Gastroesophageal sphincter (tissue), 4 donors: ENCODE results near the gene SWAP70. TPM values are rescaled to one million over a fixed set of nuclear protein-coding genes. Genes with fewer than 3 reads are reported as not detected.
"Not testable (repeated sequence)": the region's sequence is repeated elsewhere in the genome, so short reads cannot be mapped to it uniquely, and the experiment has no call there.

Experiments
- ATAC-seq: fragments of 150-250 bp; one replicate; pipeline ENCODE4 v1.9.1; 2016; ENCODE audit warnings: mild to moderate bottlenecking, moderate library complexity
- H3K27ac ChIP-seq, 4 donors: fragments of 200-600 bp; sonication (generic) in 3 of 4; 1 replicate in 3 of 4; 2 replicates in 1 of 4; pipeline ENCODE4 v1.5.1; 2016 to 2019
- H3K27me3 ChIP-seq: fragments of 200-600 bp; sonication (generic); one replicate; pipeline ENCODE4 v1.5.1; 2019
- H3K36me3 ChIP-seq, 2 donors: fragments of 200-600 bp; sonication (generic); one replicate each; pipeline ENCODE4 v1.5.1; 2019; ENCODE audit warnings: control low read depth in 1 of 2
- H3K4me1 ChIP-seq, 3 donors: fragments of 200-600 bp; sonication (generic); 1 replicate in 2 of 3; 2 replicates in 1 of 3; pipeline ENCODE4 v1.5.1; 2016 to 2019; ENCODE audit warnings: control low read depth in 2 of 3
- H3K4me3 ChIP-seq, 2 donors: fragments of 200-600 bp; sonication (generic); one replicate each; pipeline ENCODE4 v1.5.1; 2019; ENCODE audit warnings: mild to moderate bottlenecking in 1 of 2, moderate library complexity in 1 of 2
- H3K9me3 ChIP-seq, 3 donors: fragments of 200-600 bp; sonication (generic); one replicate each; pipeline ENCODE4 v1.5.1; 2017 to 2019; ENCODE audit warnings: control low read depth in 2 of 3
- EP300 ChIP-seq: sonication (generic); formaldehyde crosslinking; IDR thresholded peaks from one replicate; pipeline ENCODE4 v1.6.1; 2017; ENCODE audit warnings: antibody characterized with exemption, mild to moderate bottlenecking
- POLR2A ChIP-seq, 2 donors: fragments of 450-650 bp; IDR thresholded peaks; one replicate each; pipeline ENCODE4 v1.6.1; 2017; ENCODE audit warnings: antibody characterized with exemption in 2 of 2, mild to moderate bottlenecking in 2 of 2, moderate library complexity in 1 of 2
- POLR2AphosphoS5 ChIP-seq: sonication (generic); formaldehyde crosslinking; IDR thresholded peaks from one replicate; pipeline ENCODE4 v1.6.1; 2017; ENCODE audit warnings: antibody characterized with exemption
- WGBS, 2 donors: methylation state at CpG; one replicate each; pipeline ENCODE4 v1.1.5; 2018; ENCODE audit warnings: low coverage in 1 of 2; 5-methylcytosine and 5-hydroxymethylcytosine counted together
- total RNA-seq, 4 donors: library from RNA; depleted of rRNA; stranded (reverse); fragments of >200 nt; gene quantifications; one replicate each; pipeline ENCODE4 v1.1.0, GENCODE V29; 2016
- TF ChIP-seq, protein P1 (sequence below), 4 experiments: fragments of 200-600 bp in 2 of 4; fragments of 450-650 bp in 2 of 4; sonication (generic) in 1 of 4; IDR thresholded peaks; one replicate each; pipeline ENCODE4 v1.5.1; 2017 to 2019; ENCODE audit warnings: antibody characterized with exemption in 4 of 4, mild to moderate bottlenecking in 2 of 4, moderate library complexity in 2 of 4

The SWAP70 gene
- total RNA-seq, 4 donors from 2014 or later, result 32.2 to 65.9 (median 45.0) TPM

DNA sequence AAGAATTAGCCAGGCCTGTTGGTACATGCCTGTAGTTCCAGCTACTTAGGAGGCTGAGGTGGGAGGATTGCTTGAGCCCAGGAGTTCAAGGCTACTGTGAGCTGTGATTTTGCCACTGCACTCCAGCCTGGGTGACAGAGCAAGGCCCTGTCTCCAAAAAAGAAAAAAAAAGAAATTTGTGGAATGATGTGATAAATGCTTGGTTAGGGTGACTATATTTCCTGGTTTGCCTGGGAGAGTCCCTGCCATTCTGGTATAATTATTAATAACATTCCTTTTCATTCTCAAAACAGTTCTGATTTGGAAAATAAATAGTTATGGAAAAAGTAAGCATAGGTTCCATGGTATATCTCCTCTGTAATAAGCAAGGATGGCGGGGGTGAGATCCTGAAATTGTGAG, 74.8 kb downstream of the SWAP70 start:
- Histone ChIP-seq H3K9me3 (no peaks in the 10 kb centered on the region), H3K4me3 (no peak overlapping the region), H3K27ac (peak overlapping the region in 1 of 4 donors; percentile 6), H3K36me3 (peaks cover 6 to 84% of the 10 kb centered on the region in 2 donors), H3K27me3 (no peaks in the 10 kb centered on the region), H3K4me1 (peaks cover 0 to 6% (median 0%) of the 10 kb centered on the region in 3 donors)
- no peak for ATAC-seq
- TF ChIP-seq EP300 (no peak), POLR2AphosphoS5 (no peak), POLR2A (IDR thresholded peaks at IDR 0.05) (no peak)
- TF ChIP-seq, protein P1, sequence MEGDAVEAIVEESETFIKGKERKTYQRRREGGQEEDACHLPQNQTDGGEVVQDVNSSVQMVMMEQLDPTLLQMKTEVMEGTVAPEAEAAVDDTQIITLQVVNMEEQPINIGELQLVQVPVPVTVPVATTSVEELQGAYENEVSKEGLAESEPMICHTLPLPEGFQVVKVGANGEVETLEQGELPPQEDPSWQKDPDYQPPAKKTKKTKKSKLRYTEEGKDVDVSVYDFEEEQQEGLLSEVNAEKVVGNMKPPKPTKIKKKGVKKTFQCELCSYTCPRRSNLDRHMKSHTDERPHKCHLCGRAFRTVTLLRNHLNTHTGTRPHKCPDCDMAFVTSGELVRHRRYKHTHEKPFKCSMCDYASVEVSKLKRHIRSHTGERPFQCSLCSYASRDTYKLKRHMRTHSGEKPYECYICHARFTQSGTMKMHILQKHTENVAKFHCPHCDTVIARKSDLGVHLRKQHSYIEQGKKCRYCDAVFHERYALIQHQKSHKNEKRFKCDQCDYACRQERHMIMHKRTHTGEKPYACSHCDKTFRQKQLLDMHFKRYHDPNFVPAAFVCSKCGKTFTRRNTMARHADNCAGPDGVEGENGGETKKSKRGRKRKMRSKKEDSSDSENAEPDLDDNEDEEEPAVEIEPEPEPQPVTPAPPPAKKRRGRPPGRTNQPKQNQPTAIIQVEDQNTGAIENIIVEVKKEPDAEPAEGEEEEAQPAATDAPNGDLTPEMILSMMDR (IDR thresholded peaks at IDR 0.05), result no peak
- 100% methylated on average over 1 of the region's 1 CpG for WGBS, 2 donors

DNA sequence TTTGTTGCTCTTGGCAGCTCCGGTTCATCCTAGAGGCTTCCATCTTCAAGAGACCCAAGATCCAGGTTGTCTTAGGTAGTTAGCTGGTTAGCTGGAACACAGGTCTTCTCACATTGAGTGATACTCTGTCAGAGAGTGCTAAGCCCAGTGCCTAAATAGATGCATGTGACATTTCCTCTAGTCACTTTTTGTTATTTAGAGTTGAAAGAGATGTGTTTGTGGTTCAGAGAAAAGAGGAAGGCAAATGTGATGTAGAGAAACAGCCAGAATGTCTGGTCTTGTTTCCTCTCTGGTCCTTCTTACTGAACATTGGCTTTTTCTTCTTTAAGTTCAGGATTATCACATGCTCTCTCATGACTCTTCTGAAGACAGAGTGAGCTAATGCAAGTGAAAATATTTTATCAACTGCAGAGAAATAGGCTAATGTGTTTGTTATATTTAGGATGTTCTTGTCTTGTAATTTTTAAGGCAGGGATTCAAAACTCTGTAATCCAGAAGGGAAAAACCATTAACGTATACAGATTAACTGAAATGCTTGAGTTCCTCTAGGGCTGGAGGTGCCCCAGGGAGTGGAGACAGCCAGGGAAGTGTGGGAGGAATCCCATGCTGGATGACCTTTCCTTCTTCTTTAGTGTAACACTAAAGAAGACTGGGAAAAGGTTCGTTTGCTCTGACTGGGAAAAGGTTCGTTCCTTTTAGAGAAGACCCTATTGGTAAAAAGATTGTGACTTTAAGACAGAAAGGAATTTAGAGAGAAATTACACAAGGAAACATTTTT, 75.4 kb downstream of the SWAP70 start:
- Histone ChIP-seq H3K4me3 (no peak overlapping the region), H3K27me3 (no peaks in the 10 kb centered on the region), H3K27ac (peak overlapping the region in 1 of 4 donors; percentile 24), H3K36me3 (peaks cover 6 to 83% of the 10 kb centered on the region in 2 donors), H3K4me1 (peaks cover 0 to 6% (median 0%) of the 10 kb centered on the region in 3 donors), H3K9me3 (no peaks in the 10 kb centered on the region)
- no peak for ATAC-seq
- WGBS, 2 donors, result 57 to 64% methylated on average over 2 to 4 of the region's 4 CpGs
- TF ChIP-seq POLR2A (IDR thresholded peaks at IDR 0.05), result no peak
- no peak for TF ChIP-seq EP300

DNA sequence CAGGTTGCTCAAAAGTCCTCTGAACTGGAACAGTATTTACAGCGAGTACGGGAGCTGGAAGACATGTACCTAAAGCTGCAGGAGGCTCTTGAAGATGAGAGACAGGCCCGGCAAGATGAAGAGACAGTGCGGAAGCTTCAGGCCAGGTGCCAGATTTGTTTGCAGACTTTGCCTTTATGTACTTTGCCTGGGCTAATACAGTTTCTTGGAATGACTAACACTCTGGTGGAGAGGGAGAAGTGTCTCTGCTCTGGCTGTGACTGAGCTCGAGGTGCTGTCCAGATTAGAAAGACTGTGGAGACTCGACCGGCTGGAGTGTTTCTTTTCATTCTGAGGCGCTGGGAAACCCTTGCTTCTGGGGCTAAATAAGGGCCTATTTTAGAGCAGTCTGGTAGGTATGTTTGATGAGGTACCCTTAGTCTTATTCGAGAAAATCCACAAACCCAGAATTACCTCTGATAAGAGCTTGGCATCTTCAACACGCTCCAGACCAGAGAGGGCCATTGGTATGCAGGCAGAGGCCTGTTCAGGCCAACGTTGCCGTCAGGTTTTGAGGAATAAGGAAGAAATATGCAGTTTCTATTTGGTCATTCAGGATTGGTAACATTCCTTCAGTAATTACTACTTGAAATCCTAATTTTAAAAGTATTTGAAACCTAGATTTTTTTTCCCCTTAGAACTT, 76.5 kb downstream of the SWAP70 start:
- ATAC-seq, result no peak
- no peaks in the 10 kb centered on the region for H3K27me3 ChIP-seq
- H3K27ac ChIP-seq, result no peak overlapping the region
- H3K36me3 ChIP-seq, result peaks cover 6 to 77% of the 10 kb centered on the region in 2 donors
- TF ChIP-seq EP300, result no peak
- TF ChIP-seq, protein P1 (IDR thresholded peaks at IDR 0.05), result no peak
- TF ChIP-seq POLR2AphosphoS5, result no peak
- TF ChIP-seq POLR2A (IDR thresholded peaks at IDR 0.05), result no peak
- H3K4me1 ChIP-seq, result peaks cover 0 to 13% (median 0%) of the 10 kb centered on the region in 3 donors
- H3K4me3 ChIP-seq, result no peak overlapping the region
- H3K9me3 ChIP-seq, result no peaks in the 10 kb centered on the region
- 87 to 94% methylated on average over 9 to 12 of the region's 12 CpGs for WGBS, 2 donors

DNA sequence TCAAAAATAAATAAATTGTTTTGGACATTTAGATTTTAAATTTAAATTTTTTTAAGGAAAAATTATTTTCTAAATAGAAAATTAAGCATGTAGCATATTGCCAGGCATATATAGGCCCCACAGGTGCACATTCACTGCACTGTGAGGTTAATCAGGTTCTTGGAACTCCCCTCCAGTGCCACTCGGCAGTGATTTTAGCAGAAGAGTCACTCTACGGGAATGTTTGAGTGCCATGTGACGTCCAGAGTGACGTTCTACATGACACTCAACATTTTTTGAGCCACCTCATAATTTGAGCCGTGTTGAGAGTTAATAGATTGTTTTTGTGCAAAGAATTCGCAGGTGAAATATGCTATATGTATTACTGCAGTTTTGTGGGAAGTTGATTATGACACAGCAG, 77.4 kb downstream of the SWAP70 start:
- WGBS, 2 donors, result 88% methylated on average over 6 of the region's 6 CpGs
- H3K27me3 ChIP-seq, result no peaks in the 10 kb centered on the region
- peaks cover 6 to 77% of the 10 kb centered on the region in 2 donors for H3K36me3 ChIP-seq
- no peak overlapping the region for H3K27ac ChIP-seq
- H3K4me1 ChIP-seq, result peaks cover 0 to 19% (median 0%) of the 10 kb centered on the region in 3 donors
- H3K4me3 ChIP-seq, result no peak overlapping the region
- no peak for ATAC-seq
- no peaks in the 10 kb centered on the region for H3K9me3 ChIP-seq
- TF ChIP-seq, protein P1 (IDR thresholded peaks at IDR 0.05), result no peak
- TF ChIP-seq POLR2A (IDR thresholded peaks at IDR 0.05) (no peak), POLR2AphosphoS5 (no peak), EP300 (no peak)

DNA sequence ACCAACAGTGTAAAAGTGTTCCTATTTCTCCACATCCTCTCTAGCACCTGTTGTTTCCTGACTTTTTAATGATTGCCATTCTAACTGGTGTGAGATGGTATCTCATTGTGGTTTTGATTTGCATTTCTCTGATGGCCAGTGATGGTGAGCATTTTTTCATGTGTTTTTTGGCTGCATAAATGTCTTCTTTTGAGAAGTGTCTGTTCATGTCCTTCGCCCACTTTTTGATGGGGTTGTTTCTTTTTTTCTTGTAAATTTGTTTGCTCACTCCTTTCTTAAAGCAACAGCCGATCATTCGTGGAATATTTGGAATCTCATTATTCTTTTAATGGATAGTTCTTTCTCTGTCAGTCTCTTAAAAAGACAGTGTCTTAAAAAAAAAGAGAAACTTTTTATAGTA, 79.6 kb downstream of the SWAP70 start:
- ATAC-seq, H3K4me3 ChIP-seq, H3K27me3 ChIP-seq, H3K27ac ChIP-seq, H3K9me3 ChIP-seq: not testable (repeated sequence)
- 93 to 95% methylated on average over 2 of the region's 3 CpGs for WGBS, 2 donors
- Histone ChIP-seq H3K36me3 (peaks cover 6 to 56% of the 10 kb centered on the region in 2 donors), H3K4me1 (peaks cover 0 to 33% (median 11%) of the 10 kb centered on the region in 3 donors)
